Uterus (tissue), 4 donors: ENCODE measurements around the gene PBX1. TPM values are rescaled to one million over a fixed set of nuclear protein-coding genes. Genes with fewer than 3 reads are reported as not detected.

Experiments used
- small RNA-seq: library from RNA; depleted of rRNA; stranded (forward); fragments of <200 nt; gene quantifications from one replicate; pipeline ENCODE3, GENCODE V24; 2016
- total RNA-seq, 4 donors: library from RNA; depleted of rRNA in 3 of 4; stranded (reverse); fragments of >200 nt in 3 of 4; gene quantifications; one replicate each; pipeline versions ENCODE4 v1.1.0 to v1.2.4, GENCODE V29; 2014 to 2023
- donor health status: DM: yes; HTN: yes; CAD: no.

The PBX1 gene
- total RNA-seq, 4 donors from 2014 or later: 122 to 831 (median 207) TPM

Small RNA genes within 50 kb of the gene (small RNA-seq; reads per million reads assigned to genes)
- gene RF00017 (not detected), gene RF00019 (not detected), gene RNU6-171P (not detected)
